Spleen (tissue), 11 donors: ENCODE measurements around the gene IRAK1. TPM values are rescaled to one million over a fixed set of nuclear protein-coding genes. Genes with fewer than 3 reads are reported as not detected.

Experiments used
- DNase-seq: peaks from one replicate; pipeline ENCODE4 v3.0.0-alpha.2; 2020
- H3K27ac ChIP-seq, 8 donors: fragments of 200-600 bp; sonication (generic) in 7 of 8; 1 replicate in 4 of 8; 2 replicates in 4 of 8; pipeline versions ENCODE4 v1.5.0 to v1.8.0; 2016 to 2021; ENCODE audit warnings: inconsistent platforms in 4 of 8, mild to moderate bottlenecking in 4 of 8, moderate library complexity in 1 of 8
- H3K27me3 ChIP-seq, 7 donors: fragments of 200-600 bp; sonication (generic) in 6 of 7; replicated peaks in 1 of 7; 1 replicate in 4 of 7; 2 replicates in 3 of 7; pipeline versions ENCODE4 v1.5.0 to v1.8.0; 2016 to 2021; ENCODE audit warnings: inconsistent platforms in 3 of 7, mild to moderate bottlenecking in 1 of 7
- H3K36me3 ChIP-seq, 6 donors: fragments of 200-600 bp; sonication (generic) in 5 of 6; 1 replicate in 4 of 6; 2 replicates in 2 of 6; pipeline versions ENCODE4 v1.5.0 to v1.8.0; 2016 to 2021; ENCODE audit warnings: inconsistent platforms in 2 of 6
- H3K4me1 ChIP-seq, 6 donors: fragments of 200-600 bp; sonication (generic) in 5 of 6; 1 replicate in 3 of 6; 2 replicates in 3 of 6; pipeline versions ENCODE4 v1.5.0 to v1.8.0; 2016 to 2021; ENCODE audit warnings: inconsistent platforms in 3 of 6
- H3K4me3 ChIP-seq, 8 donors: fragments of 200-600 bp; sonication (generic) in 7 of 8; 1 replicate in 4 of 8; 2 replicates in 4 of 8; pipeline versions ENCODE4 v1.5.0 to v1.8.0; 2016 to 2021; ENCODE audit warnings: inconsistent platforms in 4 of 8, mild to moderate bottlenecking in 4 of 8, moderate library complexity in 2 of 8
- H3K9me3 ChIP-seq, 8 donors: fragments of 200-600 bp; sonication (generic) in 7 of 8; 1 replicate in 4 of 8; 2 replicates in 4 of 8; pipeline versions ENCODE4 v1.5.0 to v1.8.0; 2016 to 2021; ENCODE audit warnings: inconsistent platforms in 4 of 8
- POLR2A ChIP-seq, 3 donors: fragments of 450-650 bp; IDR thresholded peaks; one replicate each; pipeline ENCODE4 v1.5.1; 2017; ENCODE audit warnings: antibody characterized with exemption in 3 of 3, mild to moderate bottlenecking in 1 of 3
- POLR2AphosphoS5 ChIP-seq, 3 donors: sonication (generic); formaldehyde crosslinking; IDR thresholded peaks; one replicate each; pipeline ENCODE4 v1.5.1; 2017; ENCODE audit warnings: antibody characterized with exemption in 3 of 3
- WGBS, 5 donors: extraction: QIAGEN DNeasy Blood & Tissue Kit in 3 of 5; methylation state at CpG; one replicate each; pipeline versions ENCODE4 v1.1.5 to v1.1.7; 2013 to 2018; 5-methylcytosine and 5-hydroxymethylcytosine counted together
- intact Hi-C: fragments of 100-400 bp; cut with DNase I; formaldehyde crosslinking; loops from one replicate; pipeline ENCODE4 v1.15.0; 2023; ENCODE audit warnings: low total_unique reads
- microRNA-seq, 3 donors: library from miRNA; unstranded; fragments of <30 nt; microRNA quantifications; one replicate each; pipeline versions ENCODE4 to v1.1.0, GENCODE V29; 2019 to 2020
- polyA plus RNA-seq, 3 donors: library from polyadenylated mRNA; stranded (reverse); fragments of 200-250 nt; gene quantifications; one replicate each; pipeline ENCODE4 v1.2.1, GENCODE V29; 2013
- small RNA-seq, 4 donors: library from RNA; depleted of rRNA; stranded (forward); fragments of <200 nt; gene quantifications; one replicate each; pipeline ENCODE3, GENCODE V24; 2016
- total RNA-seq, 7 donors: library from RNA; depleted of rRNA in 3 of 7; stranded (reverse); fragments of >200 nt in 3 of 7; fragmentation: NEBNext Ultra II Directional in 4 of 7; extraction: Animal tissue kit (Norgen Biotek cat#: 25700) in 4 of 7; gene quantifications; one replicate each; pipeline versions ENCODE4 v1.1.0 to v1.2.1, GENCODE V29; 2016 to 2021
- TF ChIP-seq, protein P1 (sequence below), 11 experiments: fragments of 200-600 bp in 7 of 11; fragments of 450-650 bp in 4 of 11; sonication (generic) in 4 of 11; IDR thresholded peaks in 8 of 11; conservative IDR thresholded peaks in 3 of 11; 1 replicate in 7 of 11; 2 replicates in 4 of 11; pipeline versions ENCODE4 v1.4.0 to v1.8.0; 2016 to 2021; ENCODE audit warnings: antibody characterized with exemption in 11 of 11, inconsistent platforms in 4 of 11, mild to moderate bottlenecking in 1 of 11
- donor health status: healthy with polysubstance abuse.
- donor health status: DM: no; HTN: no; CAD: no; lungs with moderate emphysema.
- donor health status: DM: no; HTN: no; CAD: no.
- donor health status: Bipolar disorder and iron deficiency.
- donor health status: healthy.
- donor health status: DM: no; HTN: no; CAD: no.
- donor health status: DM: yes; HTN: yes; CAD: no.

IRAK1 gene
- total and polyA plus RNA-seq, 10 donors: 46.4 to 118 (median 90.0) TPM

DNA sequence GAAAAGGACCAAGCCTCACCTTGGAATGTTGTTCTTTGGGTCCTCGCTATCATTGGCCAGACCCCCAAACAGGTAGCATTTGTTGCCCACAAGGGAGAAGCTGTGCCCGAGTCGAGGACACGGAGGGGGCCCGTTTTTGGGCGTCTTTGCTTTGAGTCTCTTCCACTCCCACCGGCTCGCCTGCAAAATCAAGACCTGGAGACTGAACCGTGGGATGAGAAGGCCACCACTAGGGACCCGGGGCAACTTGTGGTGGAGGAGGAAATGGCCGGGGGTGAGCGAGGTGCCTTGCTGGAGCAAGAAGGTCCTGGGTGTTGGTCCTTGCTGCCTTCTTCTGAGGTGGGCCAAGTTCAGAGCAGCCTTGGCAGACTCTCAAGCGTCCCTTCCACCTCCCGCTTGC, 55.6 kb downstream of the IRAK1 start:
- H3K9me3 ChIP-seq: no peaks in the 10 kb centered on the region
- no peak overlapping the region for H3K4me3 ChIP-seq
- H3K36me3 ChIP-seq: peaks cover 2 to 58% (median 52%) of the 10 kb centered on the region in 6 donors
- H3K27ac ChIP-seq: peak overlapping the region in 1 of 8 donors; percentile 98
- 61 to 92% (median 89%) methylated on average over 5 to 14 of the region's 14 CpGs for WGBS, 5 donors
- H3K27me3 ChIP-seq: no peaks in the 10 kb centered on the region
- intact Hi-C loops: no loop called here
- TF ChIP-seq, protein P1, sequence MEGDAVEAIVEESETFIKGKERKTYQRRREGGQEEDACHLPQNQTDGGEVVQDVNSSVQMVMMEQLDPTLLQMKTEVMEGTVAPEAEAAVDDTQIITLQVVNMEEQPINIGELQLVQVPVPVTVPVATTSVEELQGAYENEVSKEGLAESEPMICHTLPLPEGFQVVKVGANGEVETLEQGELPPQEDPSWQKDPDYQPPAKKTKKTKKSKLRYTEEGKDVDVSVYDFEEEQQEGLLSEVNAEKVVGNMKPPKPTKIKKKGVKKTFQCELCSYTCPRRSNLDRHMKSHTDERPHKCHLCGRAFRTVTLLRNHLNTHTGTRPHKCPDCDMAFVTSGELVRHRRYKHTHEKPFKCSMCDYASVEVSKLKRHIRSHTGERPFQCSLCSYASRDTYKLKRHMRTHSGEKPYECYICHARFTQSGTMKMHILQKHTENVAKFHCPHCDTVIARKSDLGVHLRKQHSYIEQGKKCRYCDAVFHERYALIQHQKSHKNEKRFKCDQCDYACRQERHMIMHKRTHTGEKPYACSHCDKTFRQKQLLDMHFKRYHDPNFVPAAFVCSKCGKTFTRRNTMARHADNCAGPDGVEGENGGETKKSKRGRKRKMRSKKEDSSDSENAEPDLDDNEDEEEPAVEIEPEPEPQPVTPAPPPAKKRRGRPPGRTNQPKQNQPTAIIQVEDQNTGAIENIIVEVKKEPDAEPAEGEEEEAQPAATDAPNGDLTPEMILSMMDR (IDR thresholded peaks at IDR 0.05 in 8 of 11, conservative IDR thresholded peaks at IDR 0.05 in 3 of 11): no peak
- TF ChIP-seq POLR2A (IDR thresholded peaks at IDR 0.05) (no peak), POLR2AphosphoS5 (IDR thresholded peaks at IDR 0.05) (no peak)
- DNase-seq: no peak
- peaks cover 20 to 58% (median 43%) of the 10 kb centered on the region in 6 donors for H3K4me1 ChIP-seq

DNA sequence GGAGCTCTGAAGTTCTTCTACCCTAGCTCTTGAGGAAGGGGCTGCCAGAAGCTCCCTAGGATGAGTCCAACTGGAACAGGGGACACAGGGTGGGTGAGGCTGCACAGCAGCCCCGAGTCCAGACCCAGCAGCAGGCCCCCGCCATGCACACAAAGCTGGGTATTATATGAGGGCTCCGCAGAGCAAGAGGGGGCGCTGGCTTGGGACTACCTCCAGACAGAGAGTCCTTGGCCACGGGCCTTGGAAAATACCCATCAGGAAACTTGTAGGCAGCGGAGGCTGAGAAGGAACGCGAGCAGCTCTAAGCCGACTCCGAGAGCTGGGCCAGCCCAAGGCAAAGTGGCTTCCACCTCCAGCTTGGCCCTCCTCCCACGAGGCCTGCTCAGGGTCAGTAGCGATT, 56.2 kb downstream of the IRAK1 start:
- DNase-seq: peak; percentile 61
- intact Hi-C loops: no loop called here
- Histone ChIP-seq H3K27ac (no peak overlapping the region), H3K4me3 (no peak overlapping the region), H3K9me3 (no peaks in the 10 kb centered on the region), H3K4me1 (peaks cover 18 to 53% (median 38%) of the 10 kb centered on the region in 6 donors), H3K36me3 (peaks cover 3 to 64% (median 58%) of the 10 kb centered on the region in 6 donors), H3K27me3 (no peaks in the 10 kb centered on the region)
- WGBS, 5 donors: 88 to 93% (median 90%) methylated on average over 11 to 12 of the region's 12 CpGs; no CpG with 5 or more reads in 1 of the 5 donors
- TF ChIP-seq POLR2AphosphoS5 (IDR thresholded peaks at IDR 0.05) (no peak), POLR2A (IDR thresholded peaks at IDR 0.05) (no peak)
- TF ChIP-seq, protein P1 (IDR thresholded peaks at IDR 0.05 in 8 of 11, conservative IDR thresholded peaks at IDR 0.05 in 3 of 11): no peak

DNA sequence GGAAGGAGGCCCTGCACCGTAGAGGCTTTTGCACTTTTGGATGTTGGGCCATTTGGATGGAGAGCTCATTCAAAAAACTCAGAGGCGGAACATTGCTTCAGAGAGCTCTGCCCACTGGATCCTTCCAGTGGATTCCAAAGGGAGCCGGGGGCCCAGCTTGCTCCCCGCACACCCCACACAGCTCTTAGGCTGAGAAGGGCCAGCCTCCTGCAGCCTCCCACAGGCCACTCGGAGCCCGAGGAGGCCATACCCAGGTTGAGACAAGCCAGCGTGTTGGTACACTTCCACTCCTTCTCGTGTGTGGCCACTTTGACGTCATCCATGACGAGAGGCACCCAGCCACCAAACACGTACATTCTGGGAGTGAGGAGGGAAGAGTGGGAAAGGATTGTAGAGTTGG, 58.4 kb downstream of the IRAK1 start:
- Histone ChIP-seq H3K9me3 (no peaks in the 10 kb centered on the region), H3K27ac (no peak overlapping the region), H3K4me3 (no peak overlapping the region), H3K36me3 (peaks cover 8 to 86% (median 80%) of the 10 kb centered on the region in 6 donors), H3K27me3 (no peaks in the 10 kb centered on the region), H3K4me1 (peaks cover 6 to 30% (median 15%) of the 10 kb centered on the region in 6 donors)
- DNase-seq: peak; percentile 71
- intact Hi-C loops: no loop called here
- 91 to 99% (median 94%) methylated on average over 11 of the region's 11 CpGs; no CpG with 5 or more reads in 1 of the 5 donors for WGBS, 5 donors
- TF ChIP-seq, protein P1 (IDR thresholded peaks at IDR 0.05 in 8 of 11, conservative IDR thresholded peaks at IDR 0.05 in 3 of 11): no peak
- no peak for TF ChIP-seq POLR2AphosphoS5 (IDR thresholded peaks at IDR 0.05)
- TF ChIP-seq POLR2A (IDR thresholded peaks at IDR 0.05): no peak

- peak; percentile 75 for DNase-seq
- Histone ChIP-seq H3K27ac (no peak overlapping the region), H3K9me3 (no peaks in the 10 kb centered on the region), H3K4me3 (no peak overlapping the region), H3K27me3 (no peaks in the 10 kb centered on the region), H3K4me1 (peaks cover 2 to 25% (median 10%) of the 10 kb centered on the region in 6 donors), H3K36me3 (peaks cover 8 to 92% (median 85%) of the 10 kb centered on the region in 6 donors)
- intact Hi-C loops: no loop called here
- no peak for TF ChIP-seq POLR2AphosphoS5 (IDR thresholded peaks at IDR 0.05)
- WGBS, 5 donors: 95 to 97% (median 96%) methylated on average over 19 to 22 of the region's 22 CpGs
Observed at GRCh38 chrX:153960786-153961185, 58.9 kb downstream of the IRAK1 start.

Small RNAs within 50 kb of the gene (microRNA-seq; reads per million reads assigned to microRNA genes)
- gene MIR3202-1 (0 reads per million in 3 donors), gene MIR3202-2 (0 reads per million in 3 donors), gene MIR718 (0 reads per million in 3 donors)

Small RNAs within 50 kb of the gene (small RNA-seq; reads per million reads assigned to genes)
- 0.15 to 0.69 (median 0.41) reads per million in 4 donors for gene MIR3202-1

Other genes with a start within 250 kb of the IRAK1 start
- not detected for gene SRPK3, start 238.9 kb downstream of the IRAK1 start, total RNA-seq
- under 1 TPM; 0.03 to 0.26 (median 0.07) TPM for gene SRPK3, start 238.9 kb downstream of the IRAK1 start, polyA plus RNA-seq
- gene IDH3G, start 225.5 kb downstream of the IRAK1 start, total RNA-seq: 10 to 100 TPM; 51.8 to 92.7 (median 68.7) TPM
- 10 to 100 TPM; 32.7 to 47.0 (median 41.3) TPM for gene IDH3G, start 225.5 kb downstream of the IRAK1 start, polyA plus RNA-seq
- 100 to 1,000 TPM; 144 to 307 (median 217) TPM for gene SSR4, start 225.2 kb downstream of the IRAK1 start, total RNA-seq
- 100 to 1,000 TPM; 357 to 488 (median 359) TPM for gene SSR4, start 225.2 kb downstream of the IRAK1 start, polyA plus RNA-seq
- gene PDZD4, start 189.4 kb downstream of the IRAK1 start, total RNA-seq: 10 to 100 TPM in 5 of 7 donors, 1 to 10 TPM in 2; 6.4 to 15.4 (median 10.7) TPM
- gene PDZD4, start 189.4 kb downstream of the IRAK1 start, polyA plus RNA-seq: 10 to 100 TPM in 1 of 3 donors, 1 to 10 TPM in 2; 3.7 to 21.8 (median 9.4) TPM
- 1 to 10 TPM; 1.2 to 5.1 (median 2.2) TPM for gene L1CAM, start 133.7 kb downstream of the IRAK1 start, total RNA-seq
- gene L1CAM, start 133.7 kb downstream of the IRAK1 start, polyA plus RNA-seq: 1 to 10 TPM; 1.6 to 3.4 (median 3.2) TPM
- gene AVPR2, start 115.2 kb downstream of the IRAK1 start, total RNA-seq: under 1 TPM in 1 of 7 donors, not detected in 6; 0.52 TPM
- under 1 TPM; 0.22 to 0.77 (median 0.26) TPM for gene AVPR2, start 115.2 kb downstream of the IRAK1 start, polyA plus RNA-seq
- gene ARHGAP4, start 93.6 kb downstream of the IRAK1 start, total RNA-seq: 100 to 1,000 TPM; 176 to 317 (median 236) TPM
- 100 to 1,000 TPM; 297 to 713 (median 635) TPM for gene ARHGAP4, start 93.6 kb downstream of the IRAK1 start, polyA plus RNA-seq
- 10 to 100 TPM; 56.4 to 89.1 (median 85.5) TPM for gene NAA10, start 84.9 kb downstream of the IRAK1 start, total RNA-seq
- 100 to 1,000 TPM; 123 to 174 (median 168) TPM for gene NAA10, start 84.9 kb downstream of the IRAK1 start, polyA plus RNA-seq
- gene RENBP, start 75.3 kb downstream of the IRAK1 start, total RNA-seq: 100 to 1,000 TPM in 1 of 7 donors, 10 to 100 TPM in 6; 42.0 to 105 (median 63.6) TPM
- 10 to 100 TPM; 44.3 to 91.3 (median 47.9) TPM for gene RENBP, start 75.3 kb downstream of the IRAK1 start, polyA plus RNA-seq
- 10 to 100 TPM; 50.6 to 86.5 (median 62.1) TPM for gene HCFC1, start 48.1 kb downstream of the IRAK1 start, total RNA-seq
- 10 to 100 TPM in 2 of 3 donors, 1 to 10 TPM in 1; 9.5 to 22.7 (median 11.4) TPM for gene HCFC1, start 48.1 kb downstream of the IRAK1 start, polyA plus RNA-seq
- gene TMEM187, start 47.1 kb downstream of the IRAK1 start, total RNA-seq: 10 to 100 TPM in 1 of 7 donors, 1 to 10 TPM in 6; 2.0 to 12.2 (median 6.2) TPM
- 1 to 10 TPM; 3.3 to 7.4 (median 4.9) TPM for gene TMEM187, start 47.1 kb downstream of the IRAK1 start, polyA plus RNA-seq
- 100 to 1,000 TPM in 1 of 7 donors, 10 to 100 TPM in 6; 63.3 to 104 (median 83.5) TPM for gene MECP2, start 77.8 kb upstream of the IRAK1 start, total RNA-seq
- 10 to 100 TPM; 15.2 to 22.7 (median 17.7) TPM for gene MECP2, start 77.8 kb upstream of the IRAK1 start, polyA plus RNA-seq
- not detected for gene OPN1LW, start 124.3 kb upstream of the IRAK1 start, total RNA-seq
- gene OPN1LW, start 124.3 kb upstream of the IRAK1 start, polyA plus RNA-seq: not detected
- not detected for gene OPN1MW, start 162.7 kb upstream of the IRAK1 start, total RNA-seq
- not detected for gene OPN1MW, start 162.7 kb upstream of the IRAK1 start, polyA plus RNA-seq
- not detected for gene OPN1MW2, start 199.9 kb upstream of the IRAK1 start, total RNA-seq
- gene OPN1MW2, start 199.9 kb upstream of the IRAK1 start, polyA plus RNA-seq: not detected
- gene OPN1MW3, start 237.7 kb upstream of the IRAK1 start, total RNA-seq: not detected
- gene OPN1MW3, start 237.7 kb upstream of the IRAK1 start, polyA plus RNA-seq: not detected